Colonic mucosa (tissue), 4 donors: ENCODE results near the gene YOD1. TPM values are rescaled to one million over a fixed set of nuclear protein-coding genes. Genes with fewer than 3 reads are reported as not detected.

Source experiments
- DNase-seq: peaks from one replicate; pipeline ENCODE4 v3.0.0-alpha.2; 2020
- H3K27ac ChIP-seq: fragments of 200-600 bp; one replicate; pipeline ENCODE4 v1.8.0; 2021
- H3K27me3 ChIP-seq: fragments of 200-600 bp; one replicate; pipeline ENCODE4 v1.8.0; 2021
- H3K36me3 ChIP-seq: fragments of 200-600 bp; one replicate; pipeline ENCODE4 v1.8.0; 2021
- H3K4me1 ChIP-seq: fragments of 200-600 bp; one replicate; pipeline ENCODE4 v1.8.0; 2021; ENCODE audit warnings: mild to moderate bottlenecking
- H3K4me3 ChIP-seq: fragments of 200-600 bp; one replicate; pipeline ENCODE4 v1.8.0; 2021
- H3K9ac ChIP-seq, 2 donors: one replicate each; pipeline ENCODE4 v1.7.0; 2013; ENCODE audit warnings: control low read depth in 2 of 2, low read depth in 2 of 2, low read length in 2 of 2
- H3K9me3 ChIP-seq: fragments of 200-600 bp; one replicate; pipeline ENCODE4 v1.8.0; 2021
- intact Hi-C: fragments of 100-400 bp; cut with DNase I; formaldehyde crosslinking; loops from one replicate; pipeline ENCODE4 v1.14.1; 2022
- total RNA-seq, 2 donors: library from RNA; stranded (reverse); fragmentation: NEBNext Ultra II Directional in 1 of 2; extraction: Animal tissue kit (Norgen Biotek cat#: 25700) in 1 of 2; gene quantifications; one replicate each; pipeline ENCODE4 v1.2.1, GENCODE V29; 2021
- TF ChIP-seq, protein P1 (sequence below): fragments of 200-600 bp; IDR thresholded peaks from one replicate; pipeline ENCODE4 v1.8.0; 2022; ENCODE audit warnings: antibody characterized with exemption, mild to moderate bottlenecking
- donor health status: healthy.
- donor health status: DM: no; HTN: no; CAD: no.
- donor health status: DM: no; HTN: no; CAD: no.

YOD1 gene
- total RNA-seq, 2 donors from 2014 or later: 5.7 to 8.0 TPM

DNA sequence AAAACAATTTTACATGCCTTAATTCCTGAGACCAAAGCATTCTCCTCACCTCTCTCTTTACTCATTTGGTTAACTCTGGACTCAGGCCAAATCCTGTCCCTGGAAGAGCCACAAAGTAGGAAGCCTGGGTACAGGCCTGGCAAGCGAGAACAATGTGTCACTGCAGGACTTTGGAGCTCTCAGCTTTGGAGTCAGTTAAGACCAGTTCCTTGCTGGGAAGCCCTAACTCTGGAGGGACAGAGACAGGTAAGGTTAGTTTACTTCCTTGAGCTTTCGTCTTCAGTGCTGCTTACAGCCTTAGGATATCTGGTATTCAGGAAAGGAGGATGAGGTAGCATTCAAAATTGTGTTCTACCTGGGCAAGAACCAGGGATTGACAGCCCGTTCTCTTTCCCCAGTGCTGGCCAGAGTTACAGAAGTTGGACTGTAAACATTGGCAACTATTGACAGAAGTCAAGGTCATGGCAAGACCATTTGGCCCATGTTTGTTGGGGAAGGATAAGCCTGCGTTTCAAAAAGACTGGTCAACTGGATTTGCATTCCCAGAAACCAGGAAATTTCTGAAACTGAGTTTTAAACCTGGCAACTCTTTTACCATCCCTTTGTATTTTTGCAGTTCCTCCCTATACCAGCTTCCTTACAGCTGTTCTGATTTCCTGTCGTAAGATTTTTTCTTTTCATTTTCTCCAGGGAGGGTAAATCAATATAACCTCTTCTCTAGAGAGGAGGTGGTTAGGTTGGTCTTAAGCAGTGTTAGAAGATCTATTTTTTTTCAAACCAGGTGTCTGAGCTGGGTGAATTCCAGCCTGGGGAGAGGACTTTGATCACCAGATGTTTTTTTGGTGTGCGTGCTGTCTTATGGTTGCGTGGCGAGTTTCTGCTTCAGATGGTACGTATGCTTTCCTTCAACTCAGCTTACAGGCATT lies 38.0 kb upstream of the YOD1 start, which contains the start of gene C4BPB:
Gene C4BPB, plus strand, starts transcription at position 160 of the 926 bp plus-strand sequence. Its CDS starts 672 bp downstream, at position 832.
- Histone ChIP-seq H3K4me3 (no peak within 1 kb of the TSS), H3K27ac (peak within 1 kb of the TSS; percentile 80), H3K36me3 (no peaks in the 10 kb centered on the region), H3K9me3 (no peaks in the 10 kb centered on the region), H3K27me3 (no peaks in the 10 kb centered on the region), H3K4me1 (no peaks in the 10 kb centered on the region), H3K9ac (peak within 1 kb of the TSS in 1 of 2 donors; percentile 46)
- peak; percentile 76 for DNase-seq
- TF ChIP-seq, protein P1, sequence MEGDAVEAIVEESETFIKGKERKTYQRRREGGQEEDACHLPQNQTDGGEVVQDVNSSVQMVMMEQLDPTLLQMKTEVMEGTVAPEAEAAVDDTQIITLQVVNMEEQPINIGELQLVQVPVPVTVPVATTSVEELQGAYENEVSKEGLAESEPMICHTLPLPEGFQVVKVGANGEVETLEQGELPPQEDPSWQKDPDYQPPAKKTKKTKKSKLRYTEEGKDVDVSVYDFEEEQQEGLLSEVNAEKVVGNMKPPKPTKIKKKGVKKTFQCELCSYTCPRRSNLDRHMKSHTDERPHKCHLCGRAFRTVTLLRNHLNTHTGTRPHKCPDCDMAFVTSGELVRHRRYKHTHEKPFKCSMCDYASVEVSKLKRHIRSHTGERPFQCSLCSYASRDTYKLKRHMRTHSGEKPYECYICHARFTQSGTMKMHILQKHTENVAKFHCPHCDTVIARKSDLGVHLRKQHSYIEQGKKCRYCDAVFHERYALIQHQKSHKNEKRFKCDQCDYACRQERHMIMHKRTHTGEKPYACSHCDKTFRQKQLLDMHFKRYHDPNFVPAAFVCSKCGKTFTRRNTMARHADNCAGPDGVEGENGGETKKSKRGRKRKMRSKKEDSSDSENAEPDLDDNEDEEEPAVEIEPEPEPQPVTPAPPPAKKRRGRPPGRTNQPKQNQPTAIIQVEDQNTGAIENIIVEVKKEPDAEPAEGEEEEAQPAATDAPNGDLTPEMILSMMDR: no peak
- intact Hi-C loops: loop anchor here (10.0 kb wide), 2 partner anchors 54 to 166 kb away; partner anchors contain the start of gene C1orf116

DNA sequence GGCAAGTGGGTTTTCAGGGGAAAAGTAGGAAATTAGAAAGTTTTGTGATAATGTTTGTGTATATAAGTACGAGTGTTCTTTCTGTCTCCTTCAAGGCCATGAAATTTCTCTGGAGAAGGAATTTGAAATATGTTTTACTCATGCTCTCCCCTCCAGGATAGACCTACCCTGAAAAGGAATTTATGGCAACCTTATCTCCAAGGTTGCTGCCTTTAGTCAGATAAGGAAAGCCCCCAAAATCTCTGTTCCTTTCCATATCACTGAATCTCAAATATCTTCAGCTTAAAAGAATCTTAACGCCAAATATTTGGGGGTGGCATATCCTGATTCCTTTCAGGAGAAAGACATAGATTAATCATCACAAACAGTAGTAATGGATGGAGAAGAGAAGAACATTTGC lies 37.2 kb upstream of the YOD1 start:
- Histone ChIP-seq H3K9ac (no peak overlapping the region), H3K27ac (peak overlapping the region; percentile 80), H3K27me3 (no peaks in the 10 kb centered on the region), H3K4me3 (no peak overlapping the region), H3K9me3 (no peaks in the 10 kb centered on the region), H3K4me1 (no peaks in the 10 kb centered on the region), H3K36me3 (no peaks in the 10 kb centered on the region)
- TF ChIP-seq, protein P1: no peak
- intact Hi-C loops: loop anchor here (10.0 kb wide), 2 partner anchors 53 to 167 kb away; partner anchors contain the start of gene C1orf116
- DNase-seq: no peak

DNA sequence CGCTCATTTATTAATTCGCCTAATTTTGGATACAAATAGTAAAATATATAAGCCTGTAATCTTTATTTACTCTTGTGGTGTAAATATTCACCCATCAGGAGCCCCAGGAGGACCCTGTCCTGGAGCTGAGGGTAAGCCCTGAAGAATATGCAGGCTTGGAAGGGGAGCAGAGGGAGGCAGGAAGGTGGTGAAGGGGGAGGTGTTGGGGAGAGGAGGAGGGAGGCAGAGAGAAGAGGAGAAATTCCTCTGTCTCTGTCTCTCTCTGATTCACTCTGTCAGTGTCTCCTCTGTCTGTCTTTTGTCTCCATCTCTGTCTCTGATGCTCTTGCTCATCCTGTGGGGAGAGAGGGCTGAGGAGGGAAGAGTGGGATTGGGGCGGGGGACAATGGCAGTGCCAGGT lies 34.9 kb upstream of the YOD1 start:
- TF ChIP-seq, protein P1: no peak
- intact Hi-C loops: loop anchor here (10.0 kb wide), 2 partner anchors 51 to 169 kb away; partner anchors contain the start of gene C1orf116

DNA sequence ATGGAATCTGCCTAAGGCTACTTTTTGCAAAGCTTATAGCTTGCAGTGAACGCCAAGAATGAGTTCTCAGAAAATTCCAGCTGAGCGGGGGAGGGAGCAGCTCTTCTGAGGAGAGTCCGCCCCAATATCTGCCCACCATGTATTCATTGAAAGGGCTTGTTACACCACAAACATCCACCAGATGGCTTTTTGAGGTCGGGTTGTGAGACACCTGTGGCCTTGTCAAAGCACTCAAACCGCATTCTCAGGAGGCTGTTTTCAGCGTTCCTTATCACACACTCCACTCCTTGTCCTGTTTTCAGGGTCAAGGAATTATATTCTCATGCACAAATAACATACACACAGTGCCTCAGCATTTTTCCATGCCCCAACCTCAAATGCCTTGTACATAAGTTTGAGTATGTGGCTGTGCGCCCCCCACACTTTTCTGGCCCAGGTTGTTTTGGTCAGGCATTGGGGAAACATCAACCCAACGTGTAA lies 33.7 kb upstream of the YOD1 start:
- H3K27me3 ChIP-seq: no peaks in the 10 kb centered on the region
- no peak overlapping the region for H3K4me3 ChIP-seq
- no peaks in the 10 kb centered on the region for H3K4me1 ChIP-seq
- no peaks in the 10 kb centered on the region for H3K9me3 ChIP-seq
- no peaks in the 10 kb centered on the region for H3K36me3 ChIP-seq
- intact Hi-C loops: loop anchor here (5.0 to 10.0 kb wide), 4 partner anchors 50 to 413 kb away; partner anchors contain the start of genes C1orf116 and CR1
- H3K9ac ChIP-seq: no peak overlapping the region
- H3K27ac ChIP-seq: no peak overlapping the region
- DNase-seq: peak; percentile 70
- TF ChIP-seq, protein P1: peak; percentile 52

More for the DNA sequence above, 34.9 kb upstream of the YOD1 start:
- Histone ChIP-seq H3K9me3 (no peaks in the 10 kb centered on the region), H3K27me3 (no peaks in the 10 kb centered on the region), H3K4me1 (no peaks in the 10 kb centered on the region), H3K36me3 (no peaks in the 10 kb centered on the region), H3K4me3 (no peak overlapping the region), H3K9ac (no peak overlapping the region), H3K27ac (no peak overlapping the region)
- DNase-seq: no peak

DNA sequence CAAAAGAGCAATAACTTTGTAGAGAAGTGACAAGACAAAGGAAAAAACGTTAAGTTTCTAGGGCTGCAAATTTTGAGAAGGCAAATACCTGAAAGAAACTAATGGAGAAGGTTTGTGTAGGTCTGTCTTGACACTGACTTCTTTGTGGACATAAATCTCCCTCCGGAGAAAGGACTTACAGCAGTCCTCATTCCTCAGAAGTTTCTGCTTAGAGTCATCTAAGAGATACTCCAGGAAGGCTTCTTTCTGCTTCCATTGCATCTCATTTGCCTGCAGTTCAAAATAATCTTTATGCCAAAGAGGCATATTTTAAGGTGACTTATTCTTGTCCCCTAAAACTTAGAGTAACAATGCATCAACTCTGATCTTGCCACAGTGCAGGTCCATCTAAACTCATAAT lies 33.2 kb upstream of the YOD1 start:
- no peak overlapping the region for H3K9ac ChIP-seq
- H3K4me3 ChIP-seq: no peak overlapping the region
- intact Hi-C loops: loop anchor here (5.0 to 10.0 kb wide), 4 partner anchors 49 to 413 kb away; partner anchors contain the start of genes C1orf116 and CR1
- TF ChIP-seq, protein P1: no peak
- no peaks in the 10 kb centered on the region for H3K27me3 ChIP-seq
- H3K36me3 ChIP-seq: no peaks in the 10 kb centered on the region
- DNase-seq: no peak
- H3K9me3 ChIP-seq: no peaks in the 10 kb centered on the region
- H3K4me1 ChIP-seq: no peaks in the 10 kb centered on the region
- no peak overlapping the region for H3K27ac ChIP-seq
